OCI-M1 (cell line): ENCODE measurements around the gene RARG.
"Not testable (repeated sequence)": the region's sequence is repeated elsewhere in the genome, so short reads cannot be mapped to it uniquely, and the experiment has no call there.

Experiments used
- DNase-seq: peaks from one replicate; lab custom pipeline; 2025; lab: John Stamatoyannopoulos, UW

RARG gene

GRCh38 chr12:53208435-53208834, 23.6 kb downstream of the RARG start:
- no peak for DNase-seq

- peak; percentile 64 for DNase-seq
Measured at GRCh38 chr12:53207042-53207441, 25.0 kb downstream of the RARG start, which contains the start of gene ITGB7. Gene ITGB7 (minus strand): TSS chr12:53207251. CDS start chr12:53200443, 6,808 bp downstream.

- DNase-seq, result no peak
Measured at GRCh38 chr12:53205747-53206419, 26.1 kb downstream of the RARG start.

GRCh38 chr12:53204351-53204750, 27.7 kb downstream of the RARG start:
- DNase-seq, result no peak

- DNase-seq, result not testable (repeated sequence)
Measured at GRCh38 chr12:53202316-53202715, 29.7 kb downstream of the RARG start.

- no peak for DNase-seq
Measured at GRCh38 chr12:53201639-53202038, 30.4 kb downstream of the RARG start.

GRCh38 chr12:53201177-53201541, 30.9 kb downstream of the RARG start:
- DNase-seq, result peak; percentile 81

GRCh38 chr12:53200458-53201176, 31.4 kb downstream of the RARG start:
- DNase-seq, result peak; percentile 81

- no peak for DNase-seq
Measured at GRCh38 chr12:53200107-53200457, 31.9 kb downstream of the RARG start.

- no peak for DNase-seq
Measured at GRCh38 chr12:53199700-53200099, 32.3 kb downstream of the RARG start.

GRCh38 chr12:53198486-53199110, 33.4 kb downstream of the RARG start:
- no peak for DNase-seq

- no peak for DNase-seq
Measured at GRCh38 chr12:53197011-53197640, 34.9 kb downstream of the RARG start.

- DNase-seq, result no peak
Measured at GRCh38 chr12:53196486-53196885, 35.5 kb downstream of the RARG start.

- no peak for DNase-seq
Measured at GRCh38 chr12:53195516-53196420, 36.2 kb downstream of the RARG start.

GRCh38 chr12:53194973-53195372, 37.0 kb downstream of the RARG start:
- DNase-seq, result no peak

GRCh38 chr12:53193985-53194716, 37.9 kb downstream of the RARG start:
- DNase-seq, result no peak

GRCh38 chr12:53193040-53193439, 39.0 kb downstream of the RARG start:
- no peak for DNase-seq

- DNase-seq, result no peak
Measured at GRCh38 chr12:53192531-53193021, 39.4 kb downstream of the RARG start.

GRCh38 chr12:53191885-53192530, 40.0 kb downstream of the RARG start:
- no peak for DNase-seq
